Measurements from ENCODE around the gene EME1.

The EME1 gene

GRCh38 chr17:50350733-50351132 is 22.3 kb upstream of the EME1 start:
- DNase-seq (ENCODE audit: extremely low read depth, low read depth), result no peak
- TF ChIP-seq CTCF (IDR thresholded peaks at IDR 0.05; ENCODE audit: low read depth, low read length), result no peak

GRCh38 chr17:50352072-50352692 is 20.8 kb upstream of the EME1 start:
- TF ChIP-seq CTCF (IDR thresholded peaks at IDR 0.05; ENCODE audit: low read depth, low read length), result no peak
- no peak for DNase-seq (ENCODE audit: extremely low read depth, low read depth)

DNA sequence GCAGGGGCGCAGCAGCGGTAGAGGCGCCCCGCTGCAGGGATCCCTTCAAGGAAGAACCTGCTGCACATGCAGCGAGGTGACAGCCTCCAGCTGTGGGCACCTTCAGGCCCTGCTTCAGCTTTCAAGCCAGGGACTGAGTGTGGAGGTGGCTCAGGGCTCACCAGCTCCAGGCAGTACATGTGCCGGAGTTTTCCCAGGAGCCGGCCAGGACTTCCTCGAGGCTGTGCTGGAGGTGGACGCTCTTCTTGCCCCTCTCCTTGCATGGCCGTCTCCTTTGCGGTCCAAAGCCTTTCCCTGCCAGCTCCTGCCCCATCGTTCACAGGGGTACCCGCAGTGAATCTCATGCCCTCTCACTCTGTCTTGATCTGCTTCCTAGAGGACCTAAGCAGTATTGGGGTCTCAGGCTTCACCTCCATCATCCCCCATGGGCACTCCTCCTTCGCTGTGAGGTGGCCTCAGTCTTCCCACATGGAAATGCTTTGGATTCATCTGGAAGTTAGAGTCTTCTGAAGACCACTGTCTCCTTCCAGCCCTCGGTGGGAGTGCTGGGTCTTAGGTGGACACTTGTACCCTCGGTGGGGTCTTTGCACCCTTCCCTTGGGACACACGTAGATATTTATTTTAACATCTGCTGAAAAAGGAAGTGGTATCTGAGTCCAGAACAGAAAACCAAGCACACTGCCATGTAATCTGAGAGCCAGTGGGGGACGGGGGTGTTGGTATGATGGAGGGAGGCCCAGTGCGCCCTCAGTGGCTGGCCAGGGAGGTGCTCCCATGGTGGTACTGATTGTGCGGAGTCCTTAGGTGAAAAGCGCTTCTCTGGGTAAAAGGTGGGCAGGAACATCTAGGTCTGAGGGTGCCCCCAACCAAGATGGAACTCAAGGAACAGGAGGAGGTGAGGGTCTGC is 20.1 kb upstream of the EME1 start:
- TF ChIP-seq CTCF (IDR thresholded peaks at IDR 0.05; ENCODE audit: low read depth, low read length), result no peak
- DNase-seq (ENCODE audit: extremely low read depth, low read depth), result no peak

DNA sequence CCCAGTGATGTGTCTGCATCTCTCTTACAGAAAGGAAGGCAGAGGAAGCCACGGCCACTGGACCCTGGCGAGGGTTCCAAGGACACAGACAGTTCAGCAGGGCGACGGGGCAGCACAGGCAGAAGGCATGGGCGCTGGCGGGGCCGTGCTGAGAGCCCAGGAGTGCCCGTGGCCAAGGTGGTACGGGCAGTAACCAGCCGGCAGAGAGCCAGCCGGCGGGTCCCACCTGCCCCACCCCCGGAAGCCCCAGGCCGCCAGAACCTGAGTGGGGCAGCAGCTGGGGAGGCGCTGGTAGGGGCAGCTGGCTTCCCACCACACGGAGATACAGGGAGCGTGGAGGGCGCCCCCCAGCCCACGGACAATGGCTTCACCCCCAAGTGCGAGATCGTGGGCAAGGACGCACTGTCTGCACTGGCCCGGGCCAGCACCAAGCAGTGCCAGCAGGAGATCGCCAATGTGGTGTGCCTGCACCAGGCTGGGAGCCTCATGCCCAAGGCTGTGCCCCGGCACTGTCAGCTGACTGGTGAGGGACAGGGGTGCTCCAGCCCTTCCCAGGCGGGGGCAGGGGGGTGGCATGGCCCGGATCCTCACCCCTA is 19.3 kb upstream of the EME1 start:
- no peak for TF ChIP-seq CTCF (IDR thresholded peaks at IDR 0.05; ENCODE audit: low read depth, low read length)
- no peak for DNase-seq (ENCODE audit: extremely low read depth, low read depth)

- DNase-seq (ENCODE audit: extremely low read depth, low read depth), result no peak
- TF ChIP-seq CTCF (IDR thresholded peaks at IDR 0.05; ENCODE audit: low read depth, low read length), result no peak
These were observed 18.8 kb upstream of the EME1 start for GRCh38 chr17:50354198-50354597.

DNA sequence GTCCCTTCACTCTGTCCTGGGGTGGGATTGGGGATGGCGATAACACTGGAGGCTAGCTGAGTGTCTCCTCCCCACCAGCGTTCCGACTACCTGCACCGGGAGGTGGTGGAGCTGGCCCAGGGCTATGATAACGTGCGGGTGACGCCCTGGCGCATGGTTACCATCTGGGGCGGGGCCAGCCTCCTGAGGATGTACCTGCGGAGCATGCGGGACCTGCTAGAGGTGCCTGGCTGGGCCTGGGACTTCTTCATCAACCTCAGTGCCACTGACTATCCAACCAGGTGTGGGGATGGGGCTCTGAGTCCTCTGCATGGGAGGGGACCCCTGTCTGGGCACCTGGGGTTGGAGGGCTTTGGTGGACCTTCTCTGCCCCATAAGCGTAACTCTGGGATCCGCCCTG is 18.3 kb upstream of the EME1 start:
- no peak for TF ChIP-seq CTCF (IDR thresholded peaks at IDR 0.05; ENCODE audit: low read depth, low read length)
- DNase-seq (ENCODE audit: extremely low read depth, low read depth), result no peak

DNA sequence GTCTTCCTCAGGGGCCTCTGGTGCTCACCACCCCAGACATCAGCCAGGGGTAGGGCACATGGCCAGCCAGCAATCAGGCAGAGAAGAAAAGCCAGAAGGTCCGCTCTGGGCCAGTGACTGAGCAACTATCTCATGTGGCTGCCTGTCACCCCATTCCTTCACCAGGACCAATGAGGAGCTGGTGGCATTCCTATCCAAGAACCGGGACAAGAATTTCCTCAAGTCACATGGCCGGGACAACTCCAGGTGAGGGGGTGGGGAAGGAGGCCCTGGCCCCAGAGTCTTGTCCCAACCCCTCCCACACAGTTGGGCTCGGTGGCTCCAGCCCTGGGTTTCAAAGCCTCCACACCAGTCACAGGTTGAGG is 17.7 kb upstream of the EME1 start:
- DNase-seq (ENCODE audit: extremely low read depth, low read depth), result no peak
- TF ChIP-seq CTCF (IDR thresholded peaks at IDR 0.05; ENCODE audit: low read depth, low read length), result no peak

Measured in AG09319 (cell line).